HG03442 (cell line): ENCODE measurements around the gene SH3GL2.

Experiments
- ATAC-seq: cut with Tn5 transposase; IDR thresholded peaks from one replicate; pipeline ENCODE4 v1.9.1; 2021; ENCODE audit warnings: mild to moderate bottlenecking, moderate library complexity; ENCODE audit not compliant: unreplicated experiment

SH3GL2 gene

DNA sequence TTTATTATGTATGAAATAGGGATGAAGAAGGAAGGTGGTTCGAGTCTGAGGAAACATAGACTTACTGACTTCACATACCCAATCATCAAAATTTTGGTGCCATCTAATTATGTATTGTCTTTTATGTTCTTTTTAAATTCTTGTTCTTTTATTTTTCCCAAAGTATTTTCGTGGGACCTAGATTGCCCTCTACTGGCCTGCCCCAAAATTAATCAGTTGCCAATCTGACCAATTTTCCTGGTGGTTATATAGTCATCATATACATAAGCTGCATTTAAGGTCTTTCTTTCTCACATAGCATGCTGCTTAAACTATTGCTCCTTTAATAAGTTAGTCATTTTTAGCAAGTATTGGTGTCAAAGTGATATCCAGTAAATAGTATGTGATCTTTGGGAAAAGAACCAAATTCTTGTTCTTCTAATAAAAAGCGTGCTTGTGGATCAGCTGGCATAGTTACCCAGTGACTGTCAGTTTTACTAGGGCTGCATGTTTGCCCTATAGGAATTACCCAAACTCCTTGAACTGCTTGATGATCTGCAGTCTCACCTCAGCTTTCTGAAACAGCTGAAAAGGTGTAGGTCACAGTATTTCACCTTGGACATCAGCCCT is 223.5 kb downstream of the SH3GL2 start:
- no peak for ATAC-seq

DNA sequence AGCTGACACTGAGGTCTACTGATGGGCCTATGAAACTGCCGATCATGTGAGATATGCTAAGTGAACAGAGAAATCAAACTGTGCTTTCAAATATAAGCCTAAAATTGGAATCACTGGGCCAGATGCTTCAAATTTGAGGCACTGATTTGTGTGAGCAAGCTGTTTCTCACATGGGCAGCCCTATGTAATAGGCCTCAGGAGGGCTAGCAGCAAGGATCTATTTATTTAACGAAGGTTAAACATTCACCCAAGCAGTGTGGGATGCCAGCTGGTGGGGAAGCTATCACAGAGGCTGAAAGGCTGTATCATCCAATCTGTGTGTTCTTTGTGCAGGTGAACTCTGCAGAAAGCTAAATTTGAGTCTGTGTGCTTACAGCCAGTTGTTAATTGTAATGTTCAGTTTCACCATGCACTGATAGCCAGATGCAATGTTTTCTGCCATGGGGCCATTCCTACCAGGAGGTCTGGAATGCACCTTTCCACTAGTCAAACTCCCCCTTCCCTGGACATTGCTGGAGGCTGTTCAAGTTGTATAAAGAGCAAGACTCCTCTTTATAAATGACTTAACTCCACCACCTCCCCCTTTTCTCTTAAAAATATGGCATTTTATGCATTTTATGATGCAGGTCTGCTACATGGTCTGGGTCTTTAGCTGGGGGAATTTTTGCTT is 228.9 kb downstream of the SH3GL2 start:
- ATAC-seq: no peak

- no peak for ATAC-seq
Observed at GRCh38 chr9:17810317-17810716, 231.5 kb downstream of the SH3GL2 start.

GRCh38 chr9:17810728-17811571 is 232.1 kb downstream of the SH3GL2 start:
- no peak for ATAC-seq

DNA sequence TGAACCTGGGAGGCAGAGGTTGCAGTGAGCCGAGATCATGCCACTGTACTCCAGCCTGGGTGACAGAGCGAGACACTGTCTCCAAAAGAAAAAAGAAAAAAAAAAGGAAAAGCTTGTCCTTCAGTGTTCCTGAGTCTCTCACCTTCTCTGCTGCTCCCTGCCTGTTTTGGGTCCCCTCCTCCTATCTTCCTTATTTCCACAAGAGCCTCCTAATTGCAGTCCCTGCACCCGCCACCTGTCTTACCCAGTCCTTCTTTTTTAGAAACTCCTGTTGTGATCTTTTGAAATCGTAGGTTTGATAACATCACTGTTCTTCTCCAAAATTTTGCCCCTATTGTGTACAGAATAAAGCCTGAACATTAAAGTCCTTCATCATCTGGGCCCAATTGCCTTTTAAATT is 234.9 kb downstream of the SH3GL2 start:
- ATAC-seq: no peak

GRCh38 chr9:17816431-17817027 is 237.7 kb downstream of the SH3GL2 start:
- ATAC-seq: no peak

- ATAC-seq: no peak
Observed at GRCh38 chr9:17824191-17824590, 245.3 kb downstream of the SH3GL2 start.

GRCh38 chr9:17824616-17825264 is 245.9 kb downstream of the SH3GL2 start:
- no peak for ATAC-seq

GRCh38 chr9:17825265-17825659 is 246.4 kb downstream of the SH3GL2 start:
- ATAC-seq: no peak

GRCh38 chr9:17829064-17829463 is 250.2 kb downstream of the SH3GL2 start:
- ATAC-seq: no peak

- no peak for ATAC-seq
Observed at GRCh38 chr9:17829812-17830385, 251.0 kb downstream of the SH3GL2 start.

DNA sequence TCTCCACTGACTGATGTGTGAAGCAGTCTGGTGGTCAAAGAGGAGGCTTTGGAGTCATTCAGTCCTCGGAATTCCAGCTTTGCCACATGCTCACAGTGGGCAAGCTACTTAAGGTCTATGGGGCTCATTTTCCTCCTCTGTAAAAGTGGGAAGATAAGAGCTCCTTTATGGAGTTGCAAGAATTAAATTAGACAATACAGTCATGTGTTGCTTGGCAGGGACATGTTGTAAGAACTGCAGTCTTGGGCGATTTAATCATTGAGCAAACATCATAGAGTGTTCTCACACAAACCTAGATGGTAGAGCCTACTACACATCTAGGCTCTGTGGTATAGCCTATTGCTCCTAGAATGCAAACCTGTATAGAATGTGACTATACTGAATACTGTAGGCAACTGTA is 253.9 kb downstream of the SH3GL2 start:
- no peak for ATAC-seq

- no peak for ATAC-seq
Observed at GRCh38 chr9:17833846-17834245, 255.0 kb downstream of the SH3GL2 start.

GRCh38 chr9:17837965-17838364 is 259.1 kb downstream of the SH3GL2 start:
- ATAC-seq: no peak

GRCh38 chr9:17839776-17840175 is 260.9 kb downstream of the SH3GL2 start:
- no peak for ATAC-seq

GRCh38 chr9:17843236-17843635 is 264.4 kb downstream of the SH3GL2 start:
- no peak for ATAC-seq
